ENCODE results near the gene PTAFR. TPM values are rescaled to one million over a fixed set of nuclear protein-coding genes. Genes with fewer than 3 reads are reported as not detected.

The PTAFR gene
- total RNA-seq, 1 donor from 2014 or later: 0.19 TPM

DNA sequence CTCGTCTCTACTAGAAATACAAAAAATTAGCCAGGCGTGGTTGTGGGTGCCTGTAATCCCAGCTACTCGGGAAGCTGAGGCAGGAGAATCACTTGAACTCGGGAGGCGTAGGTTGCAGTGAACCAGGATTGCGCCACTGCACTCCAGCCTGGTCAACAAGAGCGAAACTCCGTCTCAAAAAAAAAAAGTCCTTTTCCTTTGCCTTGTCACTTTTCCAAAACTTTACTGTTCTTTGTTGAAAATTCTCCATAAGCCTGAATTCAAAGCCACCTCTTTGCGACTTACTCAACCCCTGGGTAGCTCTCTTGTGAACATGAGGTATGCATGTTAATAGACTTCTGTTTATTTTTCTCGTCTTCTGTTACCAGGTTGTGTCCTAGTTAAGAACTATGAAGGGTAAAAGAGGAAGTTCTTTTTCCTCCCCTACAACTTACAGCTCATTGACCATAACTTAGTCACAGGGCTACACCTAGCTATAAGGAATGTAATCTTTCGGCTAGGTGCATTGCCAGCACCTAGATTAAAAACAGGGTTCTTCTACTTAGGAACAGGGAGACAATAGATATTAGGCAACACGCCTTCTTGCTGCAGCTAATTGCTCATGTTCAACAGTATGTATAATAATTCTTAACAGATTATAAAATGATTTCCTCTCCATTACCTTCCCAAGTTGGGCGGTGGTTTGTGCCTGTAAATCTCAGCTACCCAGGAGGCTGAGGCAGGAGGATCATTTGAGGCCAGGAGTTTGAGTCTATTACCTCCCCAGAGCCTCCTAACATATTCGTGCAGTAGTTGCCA lies 40.9 kb downstream of the PTAFR start:
- H3K27ac Mint-ChIP-seq: no peak overlapping the region
- H3K27me3 Mint-ChIP-seq: peaks cover 5% of the 10 kb centered on the region
- no peaks in the 10 kb centered on the region for H3K36me3 Mint-ChIP-seq (ENCODE audit: insufficient read depth)
- H3K4me3 Mint-ChIP-seq (ENCODE audit: low read depth): no peak overlapping the region
- no peaks in the 10 kb centered on the region for H3K4me1 Mint-ChIP-seq (ENCODE audit: low read depth)
- no peak for DNase-seq (ENCODE audit: low spot score, unreplicated experiment)
- H3K9me3 Mint-ChIP-seq (ENCODE audit: low read depth): peaks cover 8% of the 10 kb centered on the region
- no peak for TF ChIP-seq CTCF (IDR thresholded peaks at IDR 0.05; ENCODE audit: unreplicated experiment)

- Mint-ChIP-seq H3K4me1 (ENCODE audit: low read depth) (no peaks in the 10 kb centered on the region), H3K36me3 (ENCODE audit: insufficient read depth) (no peaks in the 10 kb centered on the region), H3K27ac (no peak overlapping the region), H3K9me3 (ENCODE audit: low read depth) (peaks cover 8% of the 10 kb centered on the region), H3K27me3 (peaks cover 5% of the 10 kb centered on the region), H3K4me3 (ENCODE audit: low read depth) (no peak overlapping the region)
- TF ChIP-seq CTCF (IDR thresholded peaks at IDR 0.05; ENCODE audit: unreplicated experiment): no peak
- no peak for DNase-seq (ENCODE audit: low spot score, unreplicated experiment)
Measured at GRCh38 chr1:28134651-28135207, 41.8 kb downstream of the PTAFR start.

GRCh38 chr1:28132171-28133167 lies 44.0 kb downstream of the PTAFR start:
- Mint-ChIP-seq H3K9me3 (ENCODE audit: low read depth) (peaks cover 8% of the 10 kb centered on the region), H3K27me3 (peaks cover 6% of the 10 kb centered on the region), H3K27ac (no peak overlapping the region), H3K4me3 (ENCODE audit: low read depth) (no peak overlapping the region), H3K4me1 (ENCODE audit: low read depth) (no peaks in the 10 kb centered on the region), H3K36me3 (ENCODE audit: insufficient read depth) (no peaks in the 10 kb centered on the region)
- no peak for TF ChIP-seq CTCF (IDR thresholded peaks at IDR 0.05; ENCODE audit: unreplicated experiment)
- DNase-seq (ENCODE audit: low spot score, unreplicated experiment): no peak

GRCh38 chr1:28130901-28131300 lies 45.6 kb downstream of the PTAFR start:
- no peaks in the 10 kb centered on the region for H3K36me3 Mint-ChIP-seq (ENCODE audit: insufficient read depth)
- H3K4me3 Mint-ChIP-seq (ENCODE audit: low read depth): no peak overlapping the region
- H3K27ac Mint-ChIP-seq: no peak overlapping the region
- peaks cover 10% of the 10 kb centered on the region for H3K27me3 Mint-ChIP-seq
- TF ChIP-seq CTCF (IDR thresholded peaks at IDR 0.05; ENCODE audit: unreplicated experiment): no peak
- peaks cover 8% of the 10 kb centered on the region for H3K9me3 Mint-ChIP-seq (ENCODE audit: low read depth)
- H3K4me1 Mint-ChIP-seq (ENCODE audit: low read depth): no peaks in the 10 kb centered on the region
- DNase-seq (ENCODE audit: low spot score, unreplicated experiment): no peak

DNA sequence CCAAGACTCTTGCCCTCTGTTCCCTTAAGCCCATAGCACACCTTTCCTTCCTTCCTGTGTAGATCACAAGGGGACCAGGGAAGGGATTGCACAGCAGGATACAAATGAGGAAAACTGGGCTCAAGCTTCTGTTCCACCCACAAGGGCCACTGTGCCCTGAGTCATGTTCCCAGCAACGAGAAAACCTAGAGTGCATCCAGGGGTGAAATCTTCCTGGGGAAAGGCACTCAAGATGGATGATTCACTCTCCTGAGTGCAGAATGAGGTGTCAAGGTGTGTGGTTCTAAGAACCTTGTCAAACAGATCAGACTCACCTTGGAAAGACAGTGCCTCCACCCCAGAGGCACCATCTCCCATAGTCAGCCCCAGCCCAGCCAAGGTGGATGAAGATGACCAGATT lies 47.3 kb downstream of the PTAFR start:
- H3K4me3 Mint-ChIP-seq (ENCODE audit: low read depth): no peak overlapping the region

More for the DNA sequence above, 47.3 kb downstream of the PTAFR start:
- no peak for DNase-seq (ENCODE audit: low spot score, unreplicated experiment)
- no peaks in the 10 kb centered on the region for H3K4me1 Mint-ChIP-seq (ENCODE audit: low read depth)
- H3K36me3 Mint-ChIP-seq (ENCODE audit: insufficient read depth): no peaks in the 10 kb centered on the region
- no peak for TF ChIP-seq CTCF (IDR thresholded peaks at IDR 0.05; ENCODE audit: unreplicated experiment)
- H3K27me3 Mint-ChIP-seq: peaks cover 10% of the 10 kb centered on the region
- H3K27ac Mint-ChIP-seq: no peak overlapping the region
- H3K9me3 Mint-ChIP-seq (ENCODE audit: low read depth): peaks cover 5% of the 10 kb centered on the region
